ENCODE measurements around the gene CNTN4. TPM values are rescaled to one million over a fixed set of nuclear protein-coding genes. Genes with fewer than 3 reads are reported as not detected.

CNTN4 gene
- total and polyA plus RNA-seq, 4 donors: 1.5 to 30.7 (median 5.7) TPM

DNA sequence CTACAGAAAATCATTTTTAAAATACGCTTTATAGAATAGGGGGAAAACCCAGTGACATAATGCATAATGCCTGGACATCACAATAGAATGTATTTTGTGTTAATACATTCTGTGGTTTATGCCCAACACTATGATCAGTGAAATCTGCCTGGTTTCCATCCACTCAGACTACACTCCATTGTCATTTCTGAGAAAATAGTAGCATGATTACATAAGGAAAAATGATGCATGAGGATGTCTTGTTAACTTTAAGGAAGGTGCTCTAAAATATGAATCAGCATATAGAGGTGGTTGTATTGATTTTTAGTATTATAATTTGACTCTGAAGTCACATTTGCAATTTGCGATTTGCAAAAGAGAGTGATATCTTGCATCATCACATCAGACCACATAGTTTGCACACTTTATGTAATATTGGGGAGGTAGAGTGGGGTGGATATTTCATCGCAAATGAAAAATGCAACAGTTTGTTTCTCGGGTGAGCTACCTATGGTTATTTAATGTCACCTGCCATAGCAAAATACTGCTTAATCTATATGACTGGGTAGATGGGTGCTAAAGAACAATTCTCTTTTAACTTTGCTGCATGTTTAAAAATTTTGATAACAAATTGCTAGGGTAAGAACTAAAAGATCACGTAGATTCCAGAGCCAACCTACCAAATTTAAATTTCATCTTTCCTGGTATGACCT, 607.6 kb downstream of the CNTN4 start:
- DNase-seq (no peak), ATAC-seq (ENCODE audit: insufficient read depth, low FRiP score) (no peak)
- H3K4me1 ChIP-seq (ENCODE audit: control insufficient read depth in 5 of 5, insufficient read depth in 5 of 5, low read length in 5 of 5): no peaks in the 10 kb centered on the region
- H3K9ac ChIP-seq (ENCODE audit: insufficient read depth in 1 of 2, low read length in 2 of 2): no peak overlapping the region
- H3K9me3 ChIP-seq (ENCODE audit: control insufficient read depth in 4 of 4, insufficient read depth in 3 of 4, low read length in 3 of 4): no peaks in the 10 kb centered on the region
- TF ChIP-seq, protein P1, sequence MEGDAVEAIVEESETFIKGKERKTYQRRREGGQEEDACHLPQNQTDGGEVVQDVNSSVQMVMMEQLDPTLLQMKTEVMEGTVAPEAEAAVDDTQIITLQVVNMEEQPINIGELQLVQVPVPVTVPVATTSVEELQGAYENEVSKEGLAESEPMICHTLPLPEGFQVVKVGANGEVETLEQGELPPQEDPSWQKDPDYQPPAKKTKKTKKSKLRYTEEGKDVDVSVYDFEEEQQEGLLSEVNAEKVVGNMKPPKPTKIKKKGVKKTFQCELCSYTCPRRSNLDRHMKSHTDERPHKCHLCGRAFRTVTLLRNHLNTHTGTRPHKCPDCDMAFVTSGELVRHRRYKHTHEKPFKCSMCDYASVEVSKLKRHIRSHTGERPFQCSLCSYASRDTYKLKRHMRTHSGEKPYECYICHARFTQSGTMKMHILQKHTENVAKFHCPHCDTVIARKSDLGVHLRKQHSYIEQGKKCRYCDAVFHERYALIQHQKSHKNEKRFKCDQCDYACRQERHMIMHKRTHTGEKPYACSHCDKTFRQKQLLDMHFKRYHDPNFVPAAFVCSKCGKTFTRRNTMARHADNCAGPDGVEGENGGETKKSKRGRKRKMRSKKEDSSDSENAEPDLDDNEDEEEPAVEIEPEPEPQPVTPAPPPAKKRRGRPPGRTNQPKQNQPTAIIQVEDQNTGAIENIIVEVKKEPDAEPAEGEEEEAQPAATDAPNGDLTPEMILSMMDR (IDR thresholded peaks at IDR 0.05; ENCODE audit: control extremely low read depth, extremely low read depth): no peak
- H3K27ac ChIP-seq (ENCODE audit: low read depth in 1 of 2, low read length in 1 of 2): no peak overlapping the region
- 93% methylated on average over 5 of the region's 5 CpGs for WGBS, 2 donors
- no peak overlapping the region for H3K4me3 ChIP-seq
- no peaks in the 10 kb centered on the region for H3K36me3 ChIP-seq (ENCODE audit: control insufficient read depth in 4 of 4, insufficient read depth in 4 of 4, low read length in 4 of 4)
- no peaks in the 10 kb centered on the region for H3K27me3 ChIP-seq (ENCODE audit: control insufficient read depth in 3 of 3, insufficient read depth in 3 of 3, low read length in 2 of 3)

DNA sequence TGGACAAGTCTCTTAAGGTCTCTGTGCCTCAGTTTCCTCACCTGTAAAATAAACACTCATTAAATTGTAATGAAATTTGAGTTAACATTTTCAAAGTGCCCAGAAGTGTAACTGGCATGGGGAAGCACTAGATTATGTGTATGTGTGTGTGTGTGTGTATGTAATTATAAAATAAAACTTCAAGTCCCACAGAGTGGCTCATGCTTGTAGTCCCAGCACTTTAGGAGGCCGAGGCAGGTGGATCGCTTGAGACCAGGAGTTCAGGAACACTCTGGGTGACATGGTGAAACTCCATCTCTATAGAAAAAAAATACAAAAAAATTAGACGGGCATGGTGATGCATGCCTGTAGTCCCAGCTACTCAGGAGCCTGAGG, 608.2 kb downstream of the CNTN4 start:
- Histone ChIP-seq H3K27ac (ENCODE audit: low read depth in 1 of 2, low read length in 1 of 2) (no peak overlapping the region), H3K4me3 (no peak overlapping the region), H3K27me3 (ENCODE audit: control insufficient read depth in 3 of 3, insufficient read depth in 3 of 3, low read length in 2 of 3) (no peaks in the 10 kb centered on the region), H3K36me3 (ENCODE audit: control insufficient read depth in 4 of 4, insufficient read depth in 4 of 4, low read length in 4 of 4) (no peaks in the 10 kb centered on the region), H3K9ac (ENCODE audit: insufficient read depth in 1 of 2, low read length in 2 of 2) (no peak overlapping the region), H3K9me3 (ENCODE audit: control insufficient read depth in 4 of 4, insufficient read depth in 3 of 4, low read length in 3 of 4) (no peaks in the 10 kb centered on the region), H3K4me1 (ENCODE audit: control insufficient read depth in 5 of 5, insufficient read depth in 5 of 5, low read length in 5 of 5) (no peaks in the 10 kb centered on the region)
- TF ChIP-seq, protein P1 (IDR thresholded peaks at IDR 0.05; ENCODE audit: control extremely low read depth, extremely low read depth): no peak
- DNase-seq (no peak), ATAC-seq (ENCODE audit: insufficient read depth, low FRiP score) (no peak)
- 90 to 96% methylated on average over 3 of the region's 3 CpGs for WGBS, 2 donors

DNA sequence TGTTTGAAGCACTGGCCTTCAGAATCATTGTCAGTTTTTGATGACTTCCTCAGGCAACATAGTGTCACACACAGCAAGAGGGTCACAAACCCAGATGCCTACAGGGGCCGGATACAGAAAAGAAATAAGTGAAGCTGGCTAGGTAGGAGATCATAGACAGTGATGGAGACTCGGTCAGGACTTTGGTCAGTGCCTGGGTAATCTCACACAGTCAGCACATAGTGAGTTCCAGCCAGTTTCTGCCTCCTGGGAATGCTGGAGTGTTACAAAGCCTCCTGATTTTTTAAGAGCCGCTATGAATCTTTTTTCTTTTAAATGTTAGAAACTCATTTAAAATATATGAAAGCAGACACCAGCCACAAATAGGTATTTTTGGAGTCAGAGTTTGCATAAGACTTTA, 612.4 kb downstream of the CNTN4 start:
- ATAC-seq (ENCODE audit: insufficient read depth, low FRiP score) (no peak), DNase-seq (no peak)
- TF ChIP-seq, protein P1 (IDR thresholded peaks at IDR 0.05; ENCODE audit: control extremely low read depth, extremely low read depth): no peak
- Histone ChIP-seq H3K27ac (ENCODE audit: low read depth in 1 of 2, low read length in 1 of 2) (no peak overlapping the region), H3K9me3 (ENCODE audit: control insufficient read depth in 4 of 4, insufficient read depth in 3 of 4, low read length in 3 of 4) (no peaks in the 10 kb centered on the region), H3K9ac (ENCODE audit: insufficient read depth in 1 of 2, low read length in 2 of 2) (no peak overlapping the region), H3K27me3 (ENCODE audit: control insufficient read depth in 3 of 3, insufficient read depth in 3 of 3, low read length in 2 of 3) (no peaks in the 10 kb centered on the region), H3K36me3 (ENCODE audit: control insufficient read depth in 4 of 4, insufficient read depth in 4 of 4, low read length in 4 of 4) (no peaks in the 10 kb centered on the region), H3K4me1 (ENCODE audit: control insufficient read depth in 5 of 5, insufficient read depth in 5 of 5, low read length in 5 of 5) (no peaks in the 10 kb centered on the region), H3K4me3 (no peak overlapping the region)
- WGBS, 2 donors: 66 to 78% methylated on average over 3 of the region's 3 CpGs

DNA sequence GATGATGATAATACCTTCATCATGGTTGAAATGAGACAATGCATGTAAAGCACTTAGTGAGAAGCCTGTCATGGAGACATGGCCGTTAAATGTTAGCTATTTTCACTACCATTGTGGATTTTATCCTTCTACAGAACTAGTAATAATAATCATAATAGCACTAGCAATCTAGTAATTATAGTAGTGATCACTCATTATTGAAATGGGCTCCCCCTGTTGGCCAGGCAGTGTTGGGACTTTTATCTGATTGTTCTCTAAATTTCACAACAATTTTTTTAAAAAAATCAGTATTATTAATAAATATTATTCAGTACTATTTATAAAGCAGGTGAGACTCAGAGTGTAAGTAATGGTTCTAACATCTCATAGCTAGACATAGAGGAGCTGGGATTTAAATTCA, 615.3 kb downstream of the CNTN4 start:
- 85 to 92% methylated on average over 1 of the region's 1 CpG for WGBS, 2 donors

More for the DNA sequence above, 615.3 kb downstream of the CNTN4 start:
- H3K4me1 ChIP-seq (ENCODE audit: control insufficient read depth in 5 of 5, insufficient read depth in 5 of 5, low read length in 5 of 5): no peaks in the 10 kb centered on the region
- ATAC-seq (ENCODE audit: insufficient read depth, low FRiP score) (no peak), DNase-seq (no peak)
- no peak overlapping the region for H3K4me3 ChIP-seq
- no peak overlapping the region for H3K9ac ChIP-seq (ENCODE audit: insufficient read depth in 1 of 2, low read length in 2 of 2)
- TF ChIP-seq, protein P1 (IDR thresholded peaks at IDR 0.05; ENCODE audit: control extremely low read depth, extremely low read depth): no peak
- H3K27me3 ChIP-seq (ENCODE audit: control insufficient read depth in 3 of 3, insufficient read depth in 3 of 3, low read length in 2 of 3): no peaks in the 10 kb centered on the region
- no peaks in the 10 kb centered on the region for H3K9me3 ChIP-seq (ENCODE audit: control insufficient read depth in 4 of 4, insufficient read depth in 3 of 4, low read length in 3 of 4)
- H3K36me3 ChIP-seq (ENCODE audit: control insufficient read depth in 4 of 4, insufficient read depth in 4 of 4, low read length in 4 of 4): no peaks in the 10 kb centered on the region
- H3K27ac ChIP-seq (ENCODE audit: low read depth in 1 of 2, low read length in 1 of 2): no peak overlapping the region
